Caco-2 (cell line): Measurements from ENCODE around the gene C11orf65. TPM values are rescaled to one million over a fixed set of nuclear protein-coding genes. Genes with fewer than 3 reads are reported as not detected.

Experiments used
- BruUV-seq: library from RNA; stranded (reverse); fragments of 400-500 nt; replicated peaks from 2 replicates; lab custom pipeline; 2021; lab: Mats Ljungman, UMichigan
- CTCF ChIA-PET: fragments of 300-600 bp; sonication (Branson Sonifier 250); formaldehyde crosslinking; loops from one replicate; lab custom pipeline; 2022; ENCODE audit warnings: antibody characterized with exemption; lab: Charles Lee
- POLR2A ChIA-PET: fragments of 300-600 bp; sonication (Branson Sonifier 250); formaldehyde crosslinking; loops from one replicate; lab custom pipeline; 2022; ENCODE audit warnings: antibody characterized with exemption; lab: Charles Lee
- DNase-seq, 2 experiments: peaks; one replicate each; pipeline versions ENCODE4 v3.0.0 to v3.0.0-alpha.2; 2020 to 2022
- H3K27me3 ChIP-seq: replicated peaks from 2 replicates; pipeline ENCODE4 v1.6.0; 2011; ENCODE audit warnings: low read length; ENCODE audit not compliant: control insufficient read depth, insufficient read depth
- H3K36me3 ChIP-seq: 2 replicates; pipeline ENCODE4 v1.5.1; 2011; ENCODE audit warnings: low read length; ENCODE audit not compliant: control insufficient read depth, insufficient read depth
- H3K4me1 ChIP-seq: fragments of 250-450 bp; sonication (Bioruptor Pico); 2 replicates; pipeline ENCODE4 v1.5.1; 2020; ENCODE audit warnings: mild to moderate bottlenecking
- H3K4me3 ChIP-seq: 2 replicates; pipeline ENCODE4 v1.5.1; 2011; ENCODE audit warnings: low read depth, mild to moderate bottlenecking, control low read depth, low read length
- H3K9me3 ChIP-seq: fragments of 250-450 bp; sonication (Bioruptor Pico); 2 replicates; pipeline ENCODE4 v1.5.1; 2020; ENCODE audit warnings: mild to moderate bottlenecking, moderate library complexity
- H3K27ac Mint-ChIP-seq: one replicate; pipeline ENCODE4 v1.8.0; 2022; ENCODE audit warnings: mixed read lengths; ENCODE audit not compliant: unreplicated experiment
- H3K27me3 Mint-ChIP-seq: one replicate; pipeline ENCODE4 v1.8.0; 2022; ENCODE audit warnings: mixed read lengths; ENCODE audit not compliant: insufficient read depth, unreplicated experiment
- H3K36me3 Mint-ChIP-seq: one replicate; pipeline ENCODE4 v1.8.0; 2022; ENCODE audit warnings: mild to moderate bottlenecking, mixed read lengths; ENCODE audit not compliant: insufficient read depth, unreplicated experiment
- H3K4me1 Mint-ChIP-seq: one replicate; pipeline ENCODE4 v1.8.0; 2022; ENCODE audit warnings: low read depth, mixed read lengths; ENCODE audit not compliant: unreplicated experiment
- H3K4me3 Mint-ChIP-seq: one replicate; pipeline ENCODE4 v1.8.0; 2022; ENCODE audit warnings: mild to moderate bottlenecking, moderate library complexity, mixed read lengths; ENCODE audit not compliant: unreplicated experiment
- H3K9me3 Mint-ChIP-seq: one replicate; pipeline ENCODE4 v1.8.0; 2022; ENCODE audit warnings: mixed read lengths; ENCODE audit not compliant: unreplicated experiment
- CTCF ChIP-seq, 2 experiments: fragments of 200-600 bp in 1 of 2; IDR thresholded peaks; 1 replicate in 1 of 2; 2 replicates in 1 of 2; pipeline versions ENCODE4 v1.5.1 to v1.8.0; 2011 to 2022; ENCODE audit warnings: antibody characterized with exemption in 1 of 2, control low read depth in 1 of 2, inconsistent platforms in 1 of 2, low read depth in 1 of 2, low read length in 1 of 2, mild to moderate bottlenecking in 1 of 2, moderate library complexity in 1 of 2; ENCODE audit not compliant: insufficient read depth in 1 of 2, severe bottlenecking in 1 of 2, unreplicated experiment in 1 of 2
- intact Hi-C: fragments of 100-400 bp; cut with micrococcal nuclease; formaldehyde crosslinking; loops from one replicate; pipeline ENCODE4 v1.10.0; 2022; ENCODE audit not compliant: unreplicated experiment
- total RNA-seq: library from RNA; stranded (reverse); gene quantifications from 2 replicates; pipeline ENCODE4 v1.2.3, GENCODE V29; 2022

C11orf65 gene
- total RNA-seq, 1 experiment from 2014 or later, result 1.0 TPM

GRCh38 chr11:108498046-108498815, 30.9 kb upstream of the C11orf65 start, which contains the start of gene POGLUT3:
Gene POGLUT3, minus strand, starts transcription at chr11:108498384. Its CDS starts 18 bp downstream, at chr11:108498366.
- peak within 1 kb of the TSS; percentile 98 for H3K27ac Mint-ChIP-seq
- DNase-seq, result peak; percentile 87 to 93
- peak within 1 kb of the TSS; percentile 92 for H3K4me3 Mint-ChIP-seq
- H3K36me3 ChIP-seq, result no peaks in the 10 kb centered on the region
- POLR2A ChIA-PET, result interaction anchor here (0.6 to 0.7 kb wide), 2 partner anchors 61 to 90 kb away, joined by 3 to 5 read pairs; no protein-coding TSS in a partner anchor
- H3K4me1 ChIP-seq, result peaks cover 37% of the 10 kb centered on the region
- peaks cover 47% of the 10 kb centered on the region for H3K4me1 Mint-ChIP-seq
- BruUV-seq, result no TSS peak
- TF ChIP-seq CTCF (IDR thresholded peaks at IDR 0.05; ENCODE audit: insufficient read depth in 1 of 2, low read depth in 1 of 2, low read length in 1 of 2, severe bottlenecking in 1 of 2, unreplicated experiment in 1 of 2), result peak in 1 of 2 experiments; percentile 18
- H3K27me3 ChIP-seq, result no peaks in the 10 kb centered on the region
- CTCF ChIA-PET, result no interaction called here
- peaks cover 34% of the 10 kb centered on the region for H3K36me3 Mint-ChIP-seq
- H3K27me3 Mint-ChIP-seq, result no peaks in the 10 kb centered on the region
- intact Hi-C loops, result loop anchor here (2.0 to 5.0 kb wide), 3 partner anchors 74 to 181 kb away; no protein-coding TSS in a partner anchor
- no peaks in the 10 kb centered on the region for H3K9me3 ChIP-seq
- H3K4me3 ChIP-seq, result peak within 1 kb of the TSS; percentile 74
- no peaks in the 10 kb centered on the region for H3K9me3 Mint-ChIP-seq

GRCh38 chr11:108497317-108498045, 30.2 kb upstream of the C11orf65 start:
- DNase-seq, result peak; percentile 92 to 96
- Histone ChIP-seq H3K36me3 (no peaks in the 10 kb centered on the region), H3K4me3 (peak overlapping the region; percentile 74), H3K27me3 (no peaks in the 10 kb centered on the region), H3K4me1 (peaks cover 37% of the 10 kb centered on the region), H3K9me3 (no peaks in the 10 kb centered on the region)
- peak overlapping the region; percentile 92 for H3K4me3 Mint-ChIP-seq
- peaks cover 43% of the 10 kb centered on the region for H3K4me1 Mint-ChIP-seq
- no peaks in the 10 kb centered on the region for H3K9me3 Mint-ChIP-seq
- peak overlapping the region; percentile 98 for H3K27ac Mint-ChIP-seq
- ChIA-PET POLR2A (interaction anchor here (0.6 to 0.7 kb wide), 2 partner anchors 62 to 91 kb away, joined by 3 to 5 read pairs; no protein-coding TSS in a partner anchor), CTCF (no interaction called here)
- peaks cover 34% of the 10 kb centered on the region for H3K36me3 Mint-ChIP-seq
- no peak for TF ChIP-seq CTCF (IDR thresholded peaks at IDR 0.05; ENCODE audit: insufficient read depth in 1 of 2, low read depth in 1 of 2, low read length in 1 of 2, severe bottlenecking in 1 of 2, unreplicated experiment in 1 of 2)
- intact Hi-C loops, result loop anchor here (1.0 to 5.0 kb wide), 9 partner anchors 10 to 275 kb away; partner anchors contain the start of genes ATM, C11orf65, EXPH5 and NPAT
- BruUV-seq, result TSS peak; percentile 70
- H3K27me3 Mint-ChIP-seq, result no peaks in the 10 kb centered on the region
